ENCODE results near the gene ETV3. TPM values are rescaled to one million over a fixed set of nuclear protein-coding genes. Genes with fewer than 3 reads are reported as not detected.

Gene ETV3
- total and polyA plus RNA-seq, 10 of the 15 experiments (the other 5 are each of a cell fraction or from before 2014, with no cell fraction given) = 1.7 to 13.8 (median 7.2) TPM

- Histone ChIP-seq H4K20me1 (ENCODE audit: control insufficient read depth, insufficient read depth) (no peaks in the 10 kb centered on the region), H3K27ac (ENCODE audit: control insufficient read depth, insufficient read depth) (no peak overlapping the region), H3K4me3 (no peak overlapping the region), H3K4me1 (ENCODE audit: control insufficient read depth, insufficient read depth, low read length) (peaks cover 20% of the 10 kb centered on the region), H3K36me3 (ENCODE audit: control insufficient read depth in 2 of 2, insufficient read depth in 2 of 2, low read length in 1 of 2) (no peaks in the 10 kb centered on the region), H3K27me3 (replicated peaks in 1 of 2; ENCODE audit: control insufficient read depth in 2 of 2, insufficient read depth in 2 of 2, low read length in 1 of 2) (no peaks in the 10 kb centered on the region), H3K79me2 (ENCODE audit: control insufficient read depth, insufficient read depth, low read length) (no peaks in the 10 kb centered on the region), H3K4me2 (ENCODE audit: control insufficient read depth, insufficient read depth) (no peak overlapping the region), H2AFZ (ENCODE audit: control insufficient read depth, low read depth, low read length) (no peak overlapping the region), H3K9me3 (replicated peaks; ENCODE audit: control insufficient read depth, insufficient read depth, low read length) (no peaks in the 10 kb centered on the region), H3K9ac (ENCODE audit: control insufficient read depth, insufficient read depth, low read length) (no peak overlapping the region)
- BruUV-seq (replicated peaks) = no TSS peak
- in situ Hi-C loops (cut with MboI) (no loop called here), intact Hi-C loops (cut with micrococcal nuclease; ENCODE audit: unreplicated experiment) (no loop called here)
- SMC1A ChIA-PET (ENCODE audit: uncharacterized antibody, unreplicated experiment) = interaction anchor here (0.9 to 2.4 kb wide), 8 partner anchors 10 to 339 kb away, joined by 3 to 7 read pairs (median 4); no protein-coding TSS in a partner anchor
- TF ChIP-seq USF1 (IDR thresholded peaks at IDR 0.05; ENCODE audit: borderline replicate concordance, extremely low read length, insufficient read depth, low read depth, low read length) = no peak
- no peak for TF ChIP-seq RCOR1 (conservative IDR thresholded peaks at IDR 0.05; ENCODE audit: low read depth, low read length)
- no peak for TF ChIP-seq RELB (IDR thresholded peaks at IDR 0.05; ENCODE audit: low read depth)
- TF ChIP-seq CBX5 (IDR thresholded peaks at IDR 0.05; ENCODE audit: low read depth) = no peak
- TF ChIP-seq ZNF384 (IDR thresholded peaks at IDR 0.05; ENCODE audit: borderline replicate concordance, low read depth, low read length) = no peak
- no peak for TF ChIP-seq NFYB (IDR thresholded peaks at IDR 0.05; ENCODE audit: insufficient read depth, low read depth, low read length)
- no peak for TF ChIP-seq YBX1 (IDR thresholded peaks at IDR 0.05)
- TF ChIP-seq BCLAF1 (IDR thresholded peaks at IDR 0.05) = no peak
- no peak for TF ChIP-seq LARP7 (IDR thresholded peaks at IDR 0.05)
- no peak for TF ChIP-seq MEF2B (IDR thresholded peaks at IDR 0.05; ENCODE audit: partially characterized antibody, poor library complexity, severe bottlenecking)
- TF ChIP-seq MAX (IDR thresholded peaks at IDR 0.05; ENCODE audit: low read depth, low read length) = no peak
- TF ChIP-seq PML (IDR thresholded peaks at IDR 0.05; ENCODE audit: low read length) = no peak
- no peak for TF ChIP-seq JUNB (IDR thresholded peaks at IDR 0.05)
- no peak for TF ChIP-seq YY1 (IDR thresholded peaks at IDR 0.05; ENCODE audit: low read depth, low read length)
- TF ChIP-seq GATAD2B (conservative IDR thresholded peaks at IDR 0.05; ENCODE audit: low read depth) = no peak
- no peak for TF ChIP-seq HDGF (IDR thresholded peaks at IDR 0.05)
- TF ChIP-seq CEBPB (IDR thresholded peaks at IDR 0.05; ENCODE audit: borderline replicate concordance in 1 of 2, low read depth in 2 of 2, low read length in 2 of 2) = no peak
- TF ChIP-seq TCF3 (IDR thresholded peaks at IDR 0.05; ENCODE audit: borderline replicate concordance, insufficient read depth, low read depth, low read length) = no peak
- TF ChIP-seq IKZF2 (IDR thresholded peaks at IDR 0.05) = no peak
- POLR2A ChIA-PET = interaction anchor here (0.9 to 1.0 kb wide), 2 partner anchors 12 to 60 kb away, joined by 3 to 4 read pairs; no protein-coding TSS in a partner anchor
- RAD21 ChIA-PET (ENCODE audit: unreplicated experiment) = interaction anchor here (0.8 to 2.6 kb wide), 4 partner anchors 9 to 328 kb away, joined by 3 to 6 read pairs (median 6); no protein-coding TSS in a partner anchor
- WGBS (ENCODE audit: insufficient coverage, insufficient replicate concordance, low lambda C conversion rate, missing lambda C conversion rate) = 40% methylated on average over 5 of the region's 5 CpGs
- DNase-seq (ENCODE audit: low read depth, low spot score) (no peak), ATAC-seq (no peak), FAIRE-seq (no peak)
- CTCF ChIA-PET = interaction anchor here (0.7 to 3.6 kb wide), 8 partner anchors 10 to 330 kb away, joined by 3 to 15 read pairs (median 4); no protein-coding TSS in a partner anchor
Measured at GRCh38 chr1:157166590-157166989, 28.4 kb upstream of the ETV3 start.

Measured in GM12878 (cell line).